SK-N-SH treated with all-trans-retinoic acid at 6 μM for 48 hours (cell line): ENCODE measurements around the gene TBC1D4.

Experiments
- ARNTL ChIP-seq: fragments of 450-650 bp; formaldehyde crosslinking; IDR thresholded peaks from 2 replicates; pipeline ENCODE4 v1.5.0; 2020; ENCODE audit warnings: low read depth, mild to moderate bottlenecking, moderate library complexity, borderline replicate concordance
- CSDC2 ChIP-seq: fragments of 250-450 bp; sonication (Bioruptor Pico); IDR thresholded peaks from 2 replicates; pipeline ENCODE4 v1.5.0; 2020; ENCODE audit warnings: mild to moderate bottlenecking, moderate library complexity
- ZFP3 ChIP-seq: fragments of 250-450 bp; sonication (Bioruptor Pico); IDR thresholded peaks from 2 replicates; pipeline ENCODE4 v1.5.0; 2020; ENCODE audit warnings: mild to moderate bottlenecking, moderate library complexity
- TF ChIP-seq, protein P1 (sequence below): fragments of 250-450 bp; sonication (Bioruptor Pico); IDR thresholded peaks from 2 replicates; pipeline ENCODE4 v1.8.0; 2020; ENCODE audit warnings: mild to moderate bottlenecking, moderate library complexity, borderline replicate concordance
- TF ChIP-seq, protein P2 (sequence below): fragments of 250-450 bp; sonication (Bioruptor Pico); IDR thresholded peaks from 2 replicates; pipeline ENCODE4 v1.8.0; 2021; ENCODE audit warnings: low read depth, mild to moderate bottlenecking, moderate library complexity, borderline replicate concordance

DNA sequence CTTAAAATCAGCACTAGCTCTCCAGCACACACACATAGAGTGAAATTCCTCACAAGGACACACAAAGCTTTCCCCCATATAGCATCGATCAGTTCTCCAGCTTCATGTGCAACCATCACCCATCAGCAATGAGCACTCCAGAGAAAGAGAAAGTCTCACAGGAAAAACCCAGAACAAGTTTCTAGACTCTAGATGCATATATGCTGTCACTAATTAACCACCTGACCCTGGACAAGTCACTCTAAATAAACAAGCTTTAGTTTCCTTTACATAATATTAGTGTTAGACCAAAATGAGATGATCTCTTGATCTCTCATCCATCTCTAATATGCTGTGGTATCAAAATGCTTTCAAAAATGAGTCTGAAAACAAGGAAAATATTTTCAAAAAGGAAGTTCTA, 81.2 kb downstream of the TBC1D4 start:
- TF ChIP-seq, protein P1, sequence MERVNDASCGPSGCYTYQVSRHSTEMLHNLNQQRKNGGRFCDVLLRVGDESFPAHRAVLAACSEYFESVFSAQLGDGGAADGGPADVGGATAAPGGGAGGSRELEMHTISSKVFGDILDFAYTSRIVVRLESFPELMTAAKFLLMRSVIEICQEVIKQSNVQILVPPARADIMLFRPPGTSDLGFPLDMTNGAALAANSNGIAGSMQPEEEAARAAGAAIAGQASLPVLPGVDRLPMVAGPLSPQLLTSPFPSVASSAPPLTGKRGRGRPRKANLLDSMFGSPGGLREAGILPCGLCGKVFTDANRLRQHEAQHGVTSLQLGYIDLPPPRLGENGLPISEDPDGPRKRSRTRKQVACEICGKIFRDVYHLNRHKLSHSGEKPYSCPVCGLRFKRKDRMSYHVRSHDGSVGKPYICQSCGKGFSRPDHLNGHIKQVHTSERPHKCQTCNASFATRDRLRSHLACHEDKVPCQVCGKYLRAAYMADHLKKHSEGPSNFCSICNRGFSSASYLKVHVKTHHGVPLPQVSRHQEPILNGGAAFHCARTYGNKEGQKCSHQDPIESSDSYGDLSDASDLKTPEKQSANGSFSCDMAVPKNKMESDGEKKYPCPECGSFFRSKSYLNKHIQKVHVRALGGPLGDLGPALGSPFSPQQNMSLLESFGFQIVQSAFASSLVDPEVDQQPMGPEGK (CRISPR knock-in tag), result no peak
- TF ChIP-seq ZFP3 (CRISPR knock-in tag) (no peak), ARNTL (CRISPR knock-in tag) (no peak), CSDC2 (CRISPR knock-in tag) (no peak)
- TF ChIP-seq, protein P2, sequence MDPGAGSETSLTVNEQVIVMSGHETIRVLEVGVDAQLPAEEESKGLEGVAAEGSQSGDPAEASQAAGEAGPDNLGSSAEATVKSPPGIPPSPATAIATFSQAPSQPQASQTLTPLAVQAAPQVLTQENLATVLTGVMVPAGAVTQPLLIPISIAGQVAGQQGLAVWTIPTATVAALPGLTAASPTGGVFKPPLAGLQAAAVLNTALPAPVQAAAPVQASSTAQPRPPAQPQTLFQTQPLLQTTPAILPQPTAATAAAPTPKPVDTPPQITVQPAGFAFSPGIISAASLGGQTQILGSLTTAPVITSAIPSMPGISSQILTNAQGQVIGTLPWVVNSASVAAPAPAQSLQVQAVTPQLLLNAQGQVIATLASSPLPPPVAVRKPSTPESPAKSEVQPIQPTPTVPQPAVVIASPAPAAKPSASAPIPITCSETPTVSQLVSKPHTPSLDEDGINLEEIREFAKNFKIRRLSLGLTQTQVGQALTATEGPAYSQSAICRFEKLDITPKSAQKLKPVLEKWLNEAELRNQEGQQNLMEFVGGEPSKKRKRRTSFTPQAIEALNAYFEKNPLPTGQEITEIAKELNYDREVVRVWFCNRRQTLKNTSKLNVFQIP (CRISPR knock-in tag), result no peak
